Loucy (cell line): ENCODE data around the gene NIPAL4.

Experiments
- H2AFZ ChIP-seq: fragments of 200-600 bp; sonication (generic); 2 replicates; pipeline ENCODE4 v1.6.0; 2016; ENCODE audit warnings: antibody characterized with exemption, mild to moderate bottlenecking, low read length, moderate library complexity
- H3F3A ChIP-seq: fragments of 200-600 bp; 2 replicates; pipeline ENCODE4 v1.6.0; 2016; ENCODE audit warnings: antibody characterized with exemption, low read depth, mild to moderate bottlenecking
- H3K27me3 ChIP-seq: fragments of 200-600 bp; sonication (generic); 2 replicates; pipeline ENCODE4 v1.6.1; 2014; ENCODE audit warnings: low read length, mild to moderate bottlenecking; ENCODE audit not compliant: insufficient read depth, poor library complexity, severe bottlenecking
- H3K36me3 ChIP-seq: fragments of 200-600 bp; sonication (generic); 2 replicates; pipeline ENCODE4 v1.6.1; 2016; ENCODE audit warnings: low read length; ENCODE audit not compliant: insufficient read depth
- H3K4me1 ChIP-seq: fragments of 200-600 bp; sonication (generic); 2 replicates; pipeline ENCODE4 v1.5.1; 2014; ENCODE audit warnings: low read length, mild to moderate bottlenecking; ENCODE audit not compliant: insufficient read depth, poor library complexity, severe bottlenecking
- H3K4me2 ChIP-seq: fragments of 200-600 bp; sonication (generic); 2 replicates; pipeline ENCODE4 v1.6.0; 2014; ENCODE audit warnings: antibody characterized with exemption, low read length, low read depth, mild to moderate bottlenecking; ENCODE audit not compliant: poor library complexity, severe bottlenecking
- H3K4me3 ChIP-seq: fragments of 200-600 bp; sonication (generic); 2 replicates; pipeline ENCODE4 v1.5.1; 2014; ENCODE audit warnings: low read length, mild to moderate bottlenecking, mixed read lengths; ENCODE audit not compliant: poor library complexity, severe bottlenecking
- H3K79me2 ChIP-seq: fragments of 200-600 bp; sonication (generic); 2 replicates; pipeline ENCODE4 v1.6.1; 2014; ENCODE audit warnings: low read length; ENCODE audit not compliant: insufficient read depth
- H3K9ac ChIP-seq: fragments of 200-600 bp; sonication (generic); 2 replicates; pipeline ENCODE4 v1.6.0; 2014; ENCODE audit warnings: mild to moderate bottlenecking, low read depth, low read length, moderate library complexity; ENCODE audit not compliant: poor library complexity, severe bottlenecking
- H3K9me2 ChIP-seq: fragments of 200-600 bp; sonication (generic); replicated peaks from 2 replicates; pipeline ENCODE4 v1.6.1; 2016; ENCODE audit warnings: low read depth, low read length, mixed read lengths
- H3K9me3 ChIP-seq: fragments of 200-600 bp; sonication (generic); 2 replicates; pipeline ENCODE4 v1.6.1; 2014; ENCODE audit warnings: mild to moderate bottlenecking, antibody characterized with exemption, low read length, low read depth; ENCODE audit not compliant: insufficient read depth
- H4K20me1 ChIP-seq: fragments of 200-600 bp; sonication (generic); 2 replicates; pipeline ENCODE4 v1.6.0; 2014; ENCODE audit warnings: antibody characterized with exemption, low read length, mild to moderate bottlenecking; ENCODE audit not compliant: insufficient read depth, poor library complexity, severe bottlenecking
- EZH2phosphoT487 ChIP-seq: fragments of 200-600 bp; IDR thresholded peaks from 2 replicates; pipeline ENCODE4 v1.6.1; 2018; ENCODE audit warnings: antibody characterized with exemption, mild to moderate bottlenecking, moderate library complexity, borderline replicate concordance
- TF ChIP-seq, protein P1 (sequence below): fragments of 200-600 bp; sonication (generic); conservative IDR thresholded peaks from 2 replicates; pipeline ENCODE4 v1.5.1; 2014; ENCODE audit warnings: mild to moderate bottlenecking, antibody characterized with exemption, low read length

Gene NIPAL4

GRCh38 chr5:157511651-157512644, 51.9 kb downstream of the NIPAL4 start:
- no peak overlapping the region for H3K4me2 ChIP-seq
- no peaks in the 10 kb centered on the region for H3K79me2 ChIP-seq
- H3K9me3 ChIP-seq: no peaks in the 10 kb centered on the region

DNA sequence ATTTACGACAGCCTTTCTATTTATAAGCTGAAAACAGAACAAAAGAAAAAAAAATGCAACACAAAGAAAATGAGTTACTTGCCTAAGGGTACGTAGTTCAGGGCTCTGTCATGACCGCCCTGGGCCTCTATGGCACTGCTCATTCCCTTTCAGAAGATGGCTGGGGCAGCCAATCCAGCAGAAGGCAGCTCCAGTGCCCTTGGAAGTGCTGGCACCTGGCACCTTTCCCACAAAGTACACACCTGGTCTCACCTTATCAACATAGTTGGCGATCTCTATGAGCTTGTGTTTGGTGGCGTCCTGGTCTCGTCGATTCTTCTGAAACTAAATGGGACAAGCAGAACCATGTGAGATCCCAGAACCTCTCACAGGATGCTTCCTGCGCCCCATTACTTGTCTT, 53.2 kb downstream of the NIPAL4 start:
- Histone ChIP-seq H3F3A (no peaks in the 10 kb centered on the region), H2AFZ (no peak overlapping the region), H4K20me1 (no peaks in the 10 kb centered on the region), H3K4me1 (no peaks in the 10 kb centered on the region), H3K79me2 (no peaks in the 10 kb centered on the region), H3K9me3 (no peaks in the 10 kb centered on the region), H3K36me3 (no peaks in the 10 kb centered on the region), H3K4me2 (no peak overlapping the region), H3K9ac (no peak overlapping the region), H3K4me3 (no peak overlapping the region), H3K27me3 (no peaks in the 10 kb centered on the region), H3K9me2 (no peaks in the 10 kb centered on the region)
- no peak for TF ChIP-seq EZH2phosphoT487
- TF ChIP-seq, protein P1, sequence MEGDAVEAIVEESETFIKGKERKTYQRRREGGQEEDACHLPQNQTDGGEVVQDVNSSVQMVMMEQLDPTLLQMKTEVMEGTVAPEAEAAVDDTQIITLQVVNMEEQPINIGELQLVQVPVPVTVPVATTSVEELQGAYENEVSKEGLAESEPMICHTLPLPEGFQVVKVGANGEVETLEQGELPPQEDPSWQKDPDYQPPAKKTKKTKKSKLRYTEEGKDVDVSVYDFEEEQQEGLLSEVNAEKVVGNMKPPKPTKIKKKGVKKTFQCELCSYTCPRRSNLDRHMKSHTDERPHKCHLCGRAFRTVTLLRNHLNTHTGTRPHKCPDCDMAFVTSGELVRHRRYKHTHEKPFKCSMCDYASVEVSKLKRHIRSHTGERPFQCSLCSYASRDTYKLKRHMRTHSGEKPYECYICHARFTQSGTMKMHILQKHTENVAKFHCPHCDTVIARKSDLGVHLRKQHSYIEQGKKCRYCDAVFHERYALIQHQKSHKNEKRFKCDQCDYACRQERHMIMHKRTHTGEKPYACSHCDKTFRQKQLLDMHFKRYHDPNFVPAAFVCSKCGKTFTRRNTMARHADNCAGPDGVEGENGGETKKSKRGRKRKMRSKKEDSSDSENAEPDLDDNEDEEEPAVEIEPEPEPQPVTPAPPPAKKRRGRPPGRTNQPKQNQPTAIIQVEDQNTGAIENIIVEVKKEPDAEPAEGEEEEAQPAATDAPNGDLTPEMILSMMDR: no peak

More at GRCh38 chr5:157511651-157512644, 51.9 kb downstream of the NIPAL4 start:
- H3K4me1 ChIP-seq: no peaks in the 10 kb centered on the region
- no peaks in the 10 kb centered on the region for H3K36me3 ChIP-seq
- no peak overlapping the region for H3K4me3 ChIP-seq
- H3F3A ChIP-seq: no peaks in the 10 kb centered on the region
- H3K9ac ChIP-seq: no peak overlapping the region
- no peaks in the 10 kb centered on the region for H3K9me2 ChIP-seq
- no peaks in the 10 kb centered on the region for H4K20me1 ChIP-seq
- TF ChIP-seq, protein P1: no peak
- no peak for TF ChIP-seq EZH2phosphoT487
- H2AFZ ChIP-seq: no peak overlapping the region
- no peaks in the 10 kb centered on the region for H3K27me3 ChIP-seq

DNA sequence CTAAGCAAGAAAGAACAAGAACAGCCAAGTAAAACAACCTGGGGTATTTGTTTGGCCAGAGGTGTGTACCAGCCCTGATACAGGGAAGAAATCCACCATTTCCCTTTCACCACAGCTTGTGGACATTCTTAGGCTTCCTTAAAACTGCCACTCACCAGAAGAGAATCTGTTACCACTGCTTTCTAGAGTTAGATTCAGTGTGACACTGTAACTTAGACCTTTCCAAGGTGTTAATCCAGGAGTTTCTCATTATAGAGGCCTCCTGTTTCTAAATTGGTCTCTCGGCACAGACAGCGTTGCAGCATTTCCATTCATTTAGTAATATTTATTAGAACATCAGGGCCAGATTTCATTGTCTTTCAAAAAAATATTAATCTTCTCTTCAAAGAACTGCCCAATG, 55.0 kb downstream of the NIPAL4 start:
- H2AFZ ChIP-seq: no peak overlapping the region
- H3K4me1 ChIP-seq: no peaks in the 10 kb centered on the region
- no peaks in the 10 kb centered on the region for H3K36me3 ChIP-seq
- no peaks in the 10 kb centered on the region for H4K20me1 ChIP-seq
- H3K4me2 ChIP-seq: no peak overlapping the region
- TF ChIP-seq, protein P1: no peak
- no peak for TF ChIP-seq EZH2phosphoT487
- no peak overlapping the region for H3K4me3 ChIP-seq
- H3F3A ChIP-seq: no peaks in the 10 kb centered on the region
- H3K9ac ChIP-seq: no peak overlapping the region
- H3K79me2 ChIP-seq: no peaks in the 10 kb centered on the region
- H3K9me2 ChIP-seq: no peaks in the 10 kb centered on the region
- no peaks in the 10 kb centered on the region for H3K9me3 ChIP-seq
- no peaks in the 10 kb centered on the region for H3K27me3 ChIP-seq
